HG03575 (cell line): ENCODE data around the gene OR13C9.
"Not testable (repeated sequence)": the region's sequence is repeated elsewhere in the genome, so short reads cannot be mapped to it uniquely, and the experiment has no call there.

Source experiments
- ATAC-seq: cut with Tn5 transposase; IDR thresholded peaks from one replicate; pipeline ENCODE4 v1.9.1; 2021; ENCODE audit not compliant: unreplicated experiment, insufficient number of reproducible peaks, low FRiP score; ENCODE audit errors: extremely low read depth

The OR13C9 gene

GRCh38 chr9:104618104-104618503, at the start of gene OR13C9:
Gene OR13C9 (minus strand): TSS chr9:104618204. CDS start chr9:104618204, 0 bp downstream.
- ATAC-seq: no peak

GRCh38 chr9:104658496-104659195, 40.6 kb upstream of the OR13C9 start:
- ATAC-seq: no peak

GRCh38 chr9:104635456-104635855, 17.5 kb upstream of the OR13C9 start:
- no peak for ATAC-seq

DNA sequence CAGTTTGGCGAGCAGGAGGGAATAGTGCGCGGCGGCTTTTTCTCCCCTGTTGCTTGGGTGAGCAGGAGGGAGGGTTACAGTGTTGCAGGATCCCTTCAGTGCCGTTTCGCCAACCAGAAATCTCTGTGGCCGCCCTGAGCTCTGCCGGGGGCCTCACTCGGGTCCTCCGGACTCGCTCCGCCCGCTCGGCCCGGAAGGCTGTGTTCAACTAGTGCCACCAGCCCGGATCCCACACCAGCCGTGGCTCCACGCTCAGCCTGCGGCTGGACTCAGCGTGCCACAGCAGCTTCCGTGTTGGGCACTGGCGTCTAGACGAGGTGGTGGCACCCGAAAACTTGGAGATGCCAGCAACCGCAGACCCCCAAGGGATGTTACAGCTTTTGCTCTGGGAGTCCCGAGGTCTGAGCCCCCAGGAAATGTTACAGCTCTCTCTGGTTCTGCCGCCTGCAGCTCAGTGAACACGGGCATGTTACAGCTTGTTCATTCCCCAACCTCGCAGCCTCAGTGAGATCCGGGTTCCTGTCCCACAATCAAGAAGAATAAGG, 16.0 kb upstream of the OR13C9 start:
- no peak for ATAC-seq

- ATAC-seq: not testable (repeated sequence)
Measured at GRCh38 chr9:104625964-104626363, 8.0 kb upstream of the OR13C9 start.

DNA sequence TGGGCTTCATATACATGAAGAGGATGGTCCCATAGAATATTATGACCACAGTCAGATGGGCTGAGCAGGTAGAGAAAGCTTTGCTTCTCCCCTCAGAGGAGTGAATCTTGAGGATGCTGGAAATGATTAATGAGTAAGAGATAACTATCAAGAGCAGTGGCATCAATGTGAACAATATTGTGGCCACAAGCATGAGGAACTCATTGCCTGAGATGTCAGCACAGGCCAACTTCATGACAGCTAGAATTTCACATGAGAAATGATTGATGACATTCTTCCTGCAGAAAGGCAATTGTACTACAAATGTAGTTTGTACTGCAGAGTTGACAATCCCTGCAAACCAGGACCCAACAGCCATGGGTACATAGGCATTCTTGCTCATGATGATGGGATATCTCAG, 586 bp downstream of the OR13C9 start:
- no peak for ATAC-seq

GRCh38 chr9:104611213-104611612, 6.8 kb downstream of the OR13C9 start:
- ATAC-seq: no peak

DNA sequence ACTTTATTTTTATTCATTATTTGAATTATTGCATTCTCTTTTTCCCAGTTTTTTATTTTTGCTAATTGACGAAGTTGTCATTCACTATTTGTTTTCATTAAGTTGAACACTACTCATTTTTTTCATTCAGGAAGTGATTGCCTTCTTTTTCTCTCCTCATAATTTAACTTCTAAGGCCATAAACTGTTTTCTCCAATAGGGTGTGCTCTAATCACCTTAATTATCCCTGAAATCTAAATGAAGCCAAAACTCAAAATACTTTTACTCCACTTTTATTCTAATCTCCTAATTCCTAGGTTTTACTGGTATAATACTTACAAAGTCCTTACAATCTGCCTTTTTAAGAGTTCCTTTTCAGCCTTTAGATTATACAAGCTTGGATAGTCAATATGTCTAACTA, 9.7 kb downstream of the OR13C9 start:
- ATAC-seq: no peak

DNA sequence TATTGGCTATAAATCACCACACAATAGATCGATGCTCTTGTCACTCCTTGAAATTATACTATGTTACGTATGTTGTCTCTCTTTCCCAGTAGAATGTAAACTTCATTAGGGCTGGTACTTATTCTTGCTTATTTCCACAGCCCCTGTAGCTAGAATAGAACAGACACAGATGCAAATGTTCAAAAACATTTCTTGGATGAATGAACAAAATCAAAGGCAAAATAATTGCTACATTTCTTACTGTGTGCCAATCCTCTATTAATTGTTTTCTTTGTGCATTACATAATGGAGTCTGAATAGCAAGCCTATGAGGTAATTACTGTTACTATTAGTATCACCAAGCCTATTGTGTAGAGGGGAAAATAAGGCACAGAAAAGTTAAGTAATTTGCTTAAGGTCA, 11.9 kb downstream of the OR13C9 start:
- ATAC-seq: no peak

DNA sequence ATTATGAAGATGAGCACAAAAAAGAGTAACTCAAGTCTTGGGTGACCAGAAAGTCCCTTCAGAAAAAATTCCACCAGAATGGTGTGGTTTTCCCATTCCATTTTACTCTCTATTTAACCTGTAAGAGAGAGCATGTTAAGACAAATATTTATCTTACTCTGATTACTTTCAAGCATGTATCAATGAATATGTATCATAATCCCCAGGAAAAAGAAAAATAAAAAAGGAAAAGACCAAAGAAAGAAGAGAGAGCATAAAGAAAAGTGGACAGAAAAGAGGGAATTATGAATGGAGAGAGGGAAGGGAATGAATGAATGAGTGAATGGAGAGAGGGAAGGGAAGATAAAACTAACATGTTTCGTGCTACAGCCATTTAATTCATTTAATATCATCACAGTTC, 12.5 kb downstream of the OR13C9 start, which contains the start of gene OR13C2:
TSS of gene OR13C2 (minus strand) at position 101 of the 400 bp plus-strand sequence. CDS start at position 101, 0 bp downstream.
- ATAC-seq: not testable (repeated sequence)

- no peak for ATAC-seq
Measured at GRCh38 chr9:104604801-104605200, 13.2 kb downstream of the OR13C9 start.

- not testable (repeated sequence) for ATAC-seq
Measured at GRCh38 chr9:104599313-104599712, 18.7 kb downstream of the OR13C9 start, which contains the start of gene OR13C5. Gene OR13C5 (minus strand): TSS chr9:104599413. CDS start chr9:104599413, 0 bp downstream.

GRCh38 chr9:104598749-104599148, 19.3 kb downstream of the OR13C9 start:
- not testable (repeated sequence) for ATAC-seq

DNA sequence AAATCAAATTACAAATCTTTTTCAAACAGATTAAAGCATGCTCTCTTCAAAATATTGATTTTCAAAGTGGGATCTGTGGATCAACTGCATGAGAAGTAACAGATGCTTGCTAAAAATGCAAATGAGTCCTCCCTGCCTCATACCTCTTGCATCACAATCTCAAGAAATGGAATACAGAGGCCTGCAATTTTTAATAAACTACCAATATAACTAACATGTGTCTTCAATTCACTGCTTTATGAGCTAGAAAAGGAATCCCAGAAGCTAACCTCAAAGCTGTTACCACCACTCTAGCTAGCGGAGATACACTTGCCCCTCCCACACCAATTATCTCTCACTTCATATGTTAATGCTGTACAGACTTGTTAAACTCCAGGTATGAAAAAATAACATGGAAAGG, 28.4 kb downstream of the OR13C9 start:
- no peak for ATAC-seq

GRCh38 chr9:104586496-104587180, 31.4 kb downstream of the OR13C9 start:
- ATAC-seq: no peak

DNA sequence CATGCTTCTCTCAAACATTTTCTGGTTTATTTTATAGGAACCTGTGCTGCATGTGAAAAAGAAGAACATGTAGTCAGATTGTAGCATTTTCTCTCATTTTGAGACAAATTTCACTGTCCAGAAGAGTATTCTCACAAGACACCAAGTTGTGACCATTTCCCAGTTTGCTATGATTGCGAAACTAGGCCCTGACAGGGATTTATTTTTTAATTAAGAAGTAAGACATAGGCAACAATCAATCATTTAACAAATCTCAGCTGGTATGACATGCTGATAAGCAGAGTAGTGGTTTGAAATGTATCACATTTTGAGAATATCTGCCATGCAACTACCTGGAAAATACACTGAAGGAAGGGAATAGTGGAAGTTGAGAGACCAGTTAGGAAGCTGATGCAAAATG, 37.4 kb downstream of the OR13C9 start:
- no peak for ATAC-seq

- ATAC-seq: no peak
Measured at GRCh38 chr9:104577263-104577662, 40.7 kb downstream of the OR13C9 start.

DNA sequence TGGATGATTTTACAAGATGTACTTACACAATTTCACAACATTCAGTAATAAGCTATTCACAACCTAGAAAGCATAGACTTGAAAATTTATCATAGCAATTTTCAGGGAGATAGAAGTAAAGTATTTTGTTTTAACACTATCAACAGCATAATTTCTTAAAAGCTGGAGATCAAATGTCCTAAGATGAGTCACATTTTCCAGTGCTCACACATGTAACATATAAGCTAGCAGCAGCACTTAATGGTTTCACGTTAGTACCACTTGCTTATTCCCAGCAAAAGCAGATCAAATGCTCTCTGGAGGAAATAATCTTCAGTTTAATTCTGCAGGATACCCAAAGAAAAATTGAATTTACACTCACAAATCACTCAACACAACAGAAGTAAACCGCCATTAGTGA, 42.5 kb downstream of the OR13C9 start:
- ATAC-seq: no peak

GRCh38 chr9:104572612-104573011, 45.4 kb downstream of the OR13C9 start:
- ATAC-seq: no peak

DNA sequence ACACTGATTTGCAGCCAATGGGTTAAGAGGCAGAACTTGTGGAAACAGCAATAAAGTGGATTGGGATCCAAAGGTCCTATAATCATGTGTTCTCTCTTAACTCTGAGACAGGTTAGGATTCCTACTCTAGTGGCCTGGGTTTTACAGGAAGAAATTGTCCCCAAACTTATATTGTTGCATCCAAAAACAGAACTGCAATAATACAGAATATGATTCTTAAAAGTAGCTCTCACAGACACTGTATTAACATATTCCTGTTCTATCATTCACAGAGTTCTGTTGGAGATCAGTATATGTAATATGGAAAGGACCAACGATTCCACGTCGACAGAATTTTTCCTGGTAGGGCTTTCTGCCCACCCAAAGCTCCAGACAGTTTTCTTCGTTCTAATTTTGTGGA, 49.1 kb downstream of the OR13C9 start, which contains the start of gene OR13C8:
TSS of gene OR13C8 (plus strand) at position 301 of the 400 bp plus-strand sequence. CDS start at position 301, 0 bp downstream.
- no peak for ATAC-seq
